GM18873 (cell line): ENCODE data around the gene TBX2.

ENCODE experiments used
- ATAC-seq: cut with Tn5 transposase; IDR thresholded peaks from one replicate; pipeline ENCODE4 v1.9.1; 2021; ENCODE audit warnings: mild to moderate bottlenecking, moderate library complexity, moderate number of reproducible peaks; ENCODE audit not compliant: unreplicated experiment, low FRiP score

Gene TBX2

GRCh38 chr17:61411261-61412142 lies 11.9 kb downstream of the TBX2 start:
- ATAC-seq = no peak

- ATAC-seq = no peak
These were observed 12.7 kb downstream of the TBX2 start for GRCh38 chr17:61412143-61412859.

GRCh38 chr17:61412860-61413660 lies 13.4 kb downstream of the TBX2 start:
- no peak for ATAC-seq

GRCh38 chr17:61413661-61414126 lies 14.1 kb downstream of the TBX2 start:
- no peak for ATAC-seq

- ATAC-seq = no peak
These were observed 14.7 kb downstream of the TBX2 start for GRCh38 chr17:61414141-61414935.

GRCh38 chr17:61414936-61415251 lies 15.3 kb downstream of the TBX2 start:
- ATAC-seq = no peak

GRCh38 chr17:61415374-61416210 lies 15.9 kb downstream of the TBX2 start:
- no peak for ATAC-seq

- no peak for ATAC-seq
These were observed 16.5 kb downstream of the TBX2 start for GRCh38 chr17:61416211-61416539.

GRCh38 chr17:61416540-61417363 lies 17.1 kb downstream of the TBX2 start:
- ATAC-seq = peak; percentile 46

- no peak for ATAC-seq
These were observed 18.8 kb downstream of the TBX2 start for GRCh38 chr17:61418449-61418848.

- no peak for ATAC-seq
These were observed 19.9 kb downstream of the TBX2 start for GRCh38 chr17:61419496-61420046.

GRCh38 chr17:61420052-61420451 lies 20.4 kb downstream of the TBX2 start:
- no peak for ATAC-seq

- no peak for ATAC-seq
These were observed 21.2 kb downstream of the TBX2 start for GRCh38 chr17:61420745-61421398.

GRCh38 chr17:61421460-61421859 lies 21.8 kb downstream of the TBX2 start:
- no peak for ATAC-seq

GRCh38 chr17:61422116-61422799 lies 22.6 kb downstream of the TBX2 start:
- no peak for ATAC-seq

GRCh38 chr17:61422869-61423268 lies 23.2 kb downstream of the TBX2 start:
- ATAC-seq = no peak

GRCh38 chr17:61423967-61424649 lies 24.5 kb downstream of the TBX2 start:
- ATAC-seq = no peak
